ENCODE measurements around the gene TMEM270. TPM values are rescaled to one million over a fixed set of nuclear protein-coding genes. Genes with fewer than 3 reads are reported as not detected.
"Not testable (repeated sequence)": the region's sequence is repeated elsewhere in the genome, so short reads cannot be mapped to it uniquely, and the experiment has no call there.

The TMEM270 gene
- total and polyA plus RNA-seq, 2 experiments from 2014 or later: not detected

- H3K4me1 ChIP-seq (ENCODE audit: low read depth): peaks cover under 1% of the 10 kb centered on the region
- TF ChIP-seq CTCF (IDR thresholded peaks at IDR 0.05; ENCODE audit: low read depth, low read length): no peak
These were observed 27.6 kb upstream of the TMEM270 start for GRCh38 chr7:73833251-73833919.

GRCh38 chr7:73834626-73835191 lies 26.2 kb upstream of the TMEM270 start:
- H3K4me1 ChIP-seq (ENCODE audit: low read depth): no peaks in the 10 kb centered on the region
- H3K4me3 ChIP-seq: no peak overlapping the region
- no peak overlapping the region for H3K27ac ChIP-seq
- no peaks in the 10 kb centered on the region for H3K9me3 ChIP-seq (ENCODE audit: low read depth)
- H3K36me3 ChIP-seq: no peaks in the 10 kb centered on the region
- no peak for TF ChIP-seq CTCF (IDR thresholded peaks at IDR 0.05; ENCODE audit: low read depth, low read length)
- DNase-seq (ENCODE audit: low read depth in 1 of 2, low spot score in 1 of 2): no peak
- no peaks in the 10 kb centered on the region for H3K27me3 ChIP-seq

More at GRCh38 chr7:73833251-73833919, 27.6 kb upstream of the TMEM270 start:
- H3K27me3 ChIP-seq: no peaks in the 10 kb centered on the region
- H3K36me3 ChIP-seq: no peaks in the 10 kb centered on the region
- H3K9me3 ChIP-seq (ENCODE audit: low read depth): no peaks in the 10 kb centered on the region
- no peak for DNase-seq (ENCODE audit: low read depth in 1 of 2, low spot score in 1 of 2)
- no peak overlapping the region for H3K4me3 ChIP-seq
- no peak overlapping the region for H3K27ac ChIP-seq

GRCh38 chr7:73837167-73837566 lies 23.8 kb upstream of the TMEM270 start:
- not testable (repeated sequence) for H3K36me3 ChIP-seq; H3K9me3 ChIP-seq (ENCODE audit: low read depth); H3K4me3 ChIP-seq; DNase-seq (ENCODE audit: low read depth in 1 of 2, low spot score in 1 of 2); H3K4me1 ChIP-seq (ENCODE audit: low read depth); H3K27me3 ChIP-seq; H3K27ac ChIP-seq

GRCh38 chr7:73838642-73839041 lies 22.3 kb upstream of the TMEM270 start:
- H3K9me3 ChIP-seq (ENCODE audit: low read depth): no peaks in the 10 kb centered on the region
- no peak for DNase-seq (ENCODE audit: low read depth in 1 of 2, low spot score in 1 of 2)
- no peaks in the 10 kb centered on the region for H3K36me3 ChIP-seq
- H3K27me3 ChIP-seq: no peaks in the 10 kb centered on the region
- no peak overlapping the region for H3K27ac ChIP-seq
- H3K4me3 ChIP-seq: no peak overlapping the region
- no peak for TF ChIP-seq CTCF (IDR thresholded peaks at IDR 0.05; ENCODE audit: low read depth, low read length)
- H3K4me1 ChIP-seq (ENCODE audit: low read depth): peaks cover 10% of the 10 kb centered on the region

GRCh38 chr7:73839290-73839689 lies 21.7 kb upstream of the TMEM270 start:
- DNase-seq (ENCODE audit: low read depth in 1 of 2, low spot score in 1 of 2): no peak
- no peaks in the 10 kb centered on the region for H3K36me3 ChIP-seq
- no peak for TF ChIP-seq CTCF (IDR thresholded peaks at IDR 0.05; ENCODE audit: low read depth, low read length)
- no peaks in the 10 kb centered on the region for H3K9me3 ChIP-seq (ENCODE audit: low read depth)
- H3K27ac ChIP-seq: no peak overlapping the region
- H3K4me1 ChIP-seq (ENCODE audit: low read depth): peaks cover 13% of the 10 kb centered on the region
- H3K4me3 ChIP-seq: no peak overlapping the region
- H3K27me3 ChIP-seq: no peaks in the 10 kb centered on the region
